Activated B cell treated with CpG ODN at 0.5 μM for 24 hours (primary cell): Measurements from ENCODE around the gene GRIN2C. TPM values are rescaled to one million over a fixed set of nuclear protein-coding genes. Genes with fewer than 3 reads are reported as not detected.
"Not testable (repeated sequence)": the region's sequence is repeated elsewhere in the genome, so short reads cannot be mapped to it uniquely, and the experiment has no call there.

Experiments
- ATAC-seq: fragments of 200-7000 bp; cut with Tn5 transposase; one replicate; pipeline ENCODE4 v1.10.0; 2021; ENCODE audit warnings: low read depth, mild to moderate bottlenecking, moderate library complexity
- CTCF ChIA-PET: fragments of 350-600 bp; sonication (Branson Sonifier 250); formaldehyde crosslinking; loops from one replicate; lab custom pipeline; 2021; ENCODE audit warnings: antibody characterized with exemption; lab: Charles Lee
- POLR2A ChIA-PET: fragments of 350-600 bp; sonication (Branson Sonifier 250); formaldehyde crosslinking; loops from one replicate; lab custom pipeline; 2021; ENCODE audit warnings: antibody characterized with exemption; lab: Charles Lee
- DNase-seq: peaks from one replicate; pipeline ENCODE4 v3.0.0; 2022
- H3K27ac Mint-ChIP-seq: one replicate; pipeline ENCODE4 v1.8.0; 2020; ENCODE audit warnings: mixed read lengths
- H3K27me3 Mint-ChIP-seq: one replicate; pipeline ENCODE4 v1.8.0; 2021; ENCODE audit warnings: mixed read lengths
- H3K36me3 Mint-ChIP-seq: one replicate; pipeline ENCODE4 v1.8.0; 2021; ENCODE audit warnings: low read depth, mixed read lengths
- H3K4me1 Mint-ChIP-seq: one replicate; pipeline ENCODE4 v1.8.0; 2021; ENCODE audit warnings: mixed read lengths
- H3K4me3 Mint-ChIP-seq: one replicate; pipeline ENCODE4 v1.8.0; 2020; ENCODE audit warnings: mild to moderate bottlenecking, mixed read lengths
- H3K9me3 Mint-ChIP-seq: one replicate; pipeline ENCODE4 v1.8.0; 2020; ENCODE audit warnings: mixed read lengths
- CTCF ChIP-seq: fragments of 200-600 bp; IDR thresholded peaks from one replicate; pipeline ENCODE4 v1.8.0; 2022; ENCODE audit warnings: antibody characterized with exemption, mild to moderate bottlenecking
- intact Hi-C: fragments of 100-400 bp; cut with micrococcal nuclease; formaldehyde crosslinking; loops from one replicate; pipeline ENCODE4 v1.15.1; 2024
- total RNA-seq: library from RNA; stranded (reverse); gene quantifications from 2 replicates; pipeline ENCODE4 v1.2.3, GENCODE V29; 2022

The GRIN2C gene
- not detected in 2 replicates for total RNA-seq

DNA sequence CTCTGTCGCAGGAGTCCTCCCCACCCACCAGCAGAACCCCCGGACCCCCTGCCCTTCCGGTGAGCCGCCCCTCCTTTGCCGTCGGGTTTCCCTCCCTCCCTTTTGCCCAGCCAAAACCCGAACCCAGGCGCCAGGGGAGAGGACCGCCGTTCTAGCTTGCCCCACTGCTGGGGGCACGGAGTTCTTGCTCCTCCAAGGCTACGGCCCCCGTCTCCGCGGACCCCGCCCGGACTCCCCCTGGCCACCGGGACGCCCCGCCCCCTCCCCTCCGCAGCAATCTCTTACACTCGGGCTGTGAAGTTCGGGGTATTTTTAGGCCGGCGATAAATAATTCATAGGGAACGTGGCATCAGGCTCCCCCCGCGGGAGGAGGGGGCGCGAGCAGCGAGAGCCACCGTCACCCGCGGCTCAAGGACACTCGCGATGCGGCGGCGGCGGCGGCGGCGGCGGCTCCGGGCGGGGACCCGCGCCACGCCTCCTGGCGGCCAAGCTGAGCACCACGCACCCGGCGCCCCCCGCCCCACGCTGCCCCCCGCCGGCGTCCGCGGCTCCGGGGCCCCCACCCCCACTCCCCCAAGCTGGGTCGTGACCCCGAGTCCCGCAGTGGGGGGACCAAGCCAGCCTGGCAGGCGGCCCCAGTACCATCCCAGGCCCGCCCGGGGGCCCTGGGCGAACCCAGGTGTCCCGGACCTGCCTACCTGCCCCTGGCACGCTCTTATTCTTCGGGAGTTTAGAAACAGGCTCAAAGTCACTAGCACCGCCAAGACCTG lies at the start of gene GRIN2C:
TSS of gene GRIN2C (minus strand) at position 427 of the 770 bp plus-strand sequence. CDS start 4,793 bp downstream, outside the sequence.
- no peak for ATAC-seq
- H3K4me1 Mint-ChIP-seq, result peaks cover 28% of the 10 kb centered on the region
- intact Hi-C loops, result loop anchor here (2.0 to 5.0 kb wide), 2 partner anchors 19 to 292 kb away; partner anchors contain the start of gene CD300H
- ChIA-PET CTCF (interaction anchor here (1.0 to 8.1 kb wide), 4 partner anchors 9 to 114 kb away, joined by 3 to 95 read pairs (median 18); no protein-coding TSS in a partner anchor), POLR2A (interaction anchor here (4.7 kb wide), 1 partner anchor 13 kb away, joined by 28 read pairs; the partner anchor contains the start of gene FDXR)
- no peak for TF ChIP-seq CTCF
- H3K4me3 Mint-ChIP-seq, result peak within 1 kb of the TSS; percentile 59
- peak; percentile 52 for DNase-seq
- H3K9me3 Mint-ChIP-seq, result no peaks in the 10 kb centered on the region
- H3K27ac Mint-ChIP-seq, result no peak within 1 kb of the TSS
- H3K27me3 Mint-ChIP-seq, result peaks cover 48% of the 10 kb centered on the region
- H3K36me3 Mint-ChIP-seq, result no peaks in the 10 kb centered on the region

- POLR2A ChIA-PET, H3K36me3 Mint-ChIP-seq, H3K4me3 Mint-ChIP-seq, H3K27ac Mint-ChIP-seq, CTCF ChIA-PET, H3K9me3 Mint-ChIP-seq, DNase-seq, intact Hi-C loops, ATAC-seq, H3K4me1 Mint-ChIP-seq: not testable (repeated sequence)
- peaks cover 18% of the 10 kb centered on the region for H3K27me3 Mint-ChIP-seq
Observed at GRCh38 chr17:74909097-74909496, 49.4 kb upstream of the GRIN2C start.

- H3K27ac Mint-ChIP-seq, result no peak overlapping the region
- DNase-seq, result no peak
- ATAC-seq, result no peak
- no peak overlapping the region for H3K4me3 Mint-ChIP-seq
- intact Hi-C loops, result no loop called here
- H3K36me3 Mint-ChIP-seq, result no peaks in the 10 kb centered on the region
- CTCF ChIA-PET, result interaction anchor here (0.6 kb wide), 1 partner anchor 626 kb away, joined by 4 read pairs; no protein-coding TSS in a partner anchor
- no peaks in the 10 kb centered on the region for H3K9me3 Mint-ChIP-seq
- no peaks in the 10 kb centered on the region for H3K4me1 Mint-ChIP-seq
- H3K27me3 Mint-ChIP-seq, result peaks cover 26% of the 10 kb centered on the region
- POLR2A ChIA-PET, result no interaction called here
- no peak for TF ChIP-seq CTCF
Observed at GRCh38 chr17:74907012-74907411, 47.3 kb upstream of the GRIN2C start.

GRCh38 chr17:74906214-74906793 lies 46.6 kb upstream of the GRIN2C start:
- ATAC-seq, H3K36me3 Mint-ChIP-seq, POLR2A ChIA-PET, H3K4me3 Mint-ChIP-seq, H3K4me1 Mint-ChIP-seq, H3K9me3 Mint-ChIP-seq, H3K27ac Mint-ChIP-seq, intact Hi-C loops, DNase-seq: not testable (repeated sequence)
- CTCF ChIA-PET, result interaction anchor here (0.6 kb wide), 1 partner anchor 626 kb away, joined by 4 read pairs; no protein-coding TSS in a partner anchor
- H3K27me3 Mint-ChIP-seq, result peaks cover 32% of the 10 kb centered on the region

GRCh38 chr17:74904687-74905409 lies 45.2 kb upstream of the GRIN2C start:
- ATAC-seq (no peak), DNase-seq (no peak)
- no peaks in the 10 kb centered on the region for H3K4me1 Mint-ChIP-seq
- H3K4me3 Mint-ChIP-seq, result no peak overlapping the region
- no peaks in the 10 kb centered on the region for H3K9me3 Mint-ChIP-seq
- H3K36me3 Mint-ChIP-seq, result no peaks in the 10 kb centered on the region
- TF ChIP-seq CTCF, result no peak
- no peak overlapping the region for H3K27ac Mint-ChIP-seq
- CTCF ChIA-PET, result no interaction called here
- peaks cover 35% of the 10 kb centered on the region for H3K27me3 Mint-ChIP-seq
- POLR2A ChIA-PET, result no interaction called here
- intact Hi-C loops, result loop anchor here (5.0 kb wide), 1 partner anchor 32 kb away; the partner anchor contains the start of gene OTOP3
